Ishikawa (cell line): Measurements from ENCODE around the gene MALRD1.

Experiments
- CEBPB ChIP-seq: IDR thresholded peaks from 2 replicates; pipeline ENCODE4 v1.6.1; 2012
- CREB1 ChIP-seq: IDR thresholded peaks from 2 replicates; pipeline ENCODE4 v1.6.1; 2012; ENCODE audit warnings: low read depth
- EGR1 ChIP-seq: IDR thresholded peaks from 2 replicates; pipeline ENCODE4 v1.6.1; 2012
- EP300 ChIP-seq: IDR thresholded peaks from 2 replicates; pipeline ENCODE4 v1.6.1; 2012; ENCODE audit warnings: borderline replicate concordance
- FOXM1 ChIP-seq: IDR thresholded peaks from 2 replicates; pipeline ENCODE4 v1.6.1; 2012; ENCODE audit warnings: low read depth, borderline replicate concordance
- MAX ChIP-seq: IDR thresholded peaks from 2 replicates; pipeline ENCODE4 v1.6.1; 2012
- NFIC ChIP-seq: IDR thresholded peaks from 2 replicates; pipeline ENCODE4 v1.6.1; 2012
- RAD21 ChIP-seq: IDR thresholded peaks from 2 replicates; pipeline ENCODE4 v1.6.1; 2012; ENCODE audit warnings: low read depth
- TCF12 ChIP-seq: IDR thresholded peaks from 2 replicates; pipeline ENCODE4 v1.6.1; 2012; ENCODE audit warnings: low read depth
- YY1 ChIP-seq: IDR thresholded peaks from 2 replicates; pipeline ENCODE4 v1.6.1; 2012; ENCODE audit warnings: low read depth
- ZBTB7A ChIP-seq: IDR thresholded peaks from 2 replicates; pipeline ENCODE4 v1.6.1; 2012; ENCODE audit warnings: low read depth

The MALRD1 gene

GRCh38 chr10:19777806-19778205 is 729.2 kb downstream of the MALRD1 start:
- TF ChIP-seq YY1 (no peak), EGR1 (no peak), ZBTB7A (no peak), FOXM1 (no peak), NFIC (no peak)

GRCh38 chr10:19778996-19779395 is 730.4 kb downstream of the MALRD1 start:
- no peak for TF ChIP-seq RAD21
- no peak for TF ChIP-seq CEBPB
- no peak for TF ChIP-seq EP300

- no peak for TF ChIP-seq MAX
- no peak for TF ChIP-seq ZBTB7A
- no peak for TF ChIP-seq RAD21
- TF ChIP-seq CREB1, result no peak
- TF ChIP-seq NFIC, result no peak
Observed at GRCh38 chr10:19782430-19783089, 734.0 kb downstream of the MALRD1 start.

- TF ChIP-seq TCF12, result no peak
Observed at GRCh38 chr10:19783721-19784120, 735.1 kb downstream of the MALRD1 start.
